Adrenal gland (tissue), 5 donors: ENCODE data around the gene AUNIP.

Source experiments
- CTCF ChIP-seq, 6 experiments: fragments of 450-650 bp in 4 of 6; fragments of 200-600 bp in 2 of 6; sonication (generic) in 1 of 6; IDR thresholded peaks; 1 replicate in 5 of 6; 2 replicates in 1 of 6; pipeline versions ENCODE4 v1.5.1 to v1.8.0; 2016 to 2021; ENCODE audit warnings: antibody characterized with exemption in 6 of 6, mild to moderate bottlenecking in 2 of 6, moderate library complexity in 1 of 6
- POLR2A ChIP-seq, 2 donors: fragments of 450-650 bp; IDR thresholded peaks; one replicate each; pipeline ENCODE4 v1.6.1; 2017; ENCODE audit warnings: antibody characterized with exemption in 2 of 2, mild to moderate bottlenecking in 2 of 2, moderate library complexity in 1 of 2
- donor health status: DM: no; HTN: no; CAD: no.

GRCh38 chr1:25848531-25848930 is 10.7 kb downstream of the AUNIP start:
- no peak for TF ChIP-seq CTCF (IDR thresholded peaks at IDR 0.05)
- TF ChIP-seq POLR2A (IDR thresholded peaks at IDR 0.05), result no peak
